ENCODE results near the gene NACC1.
A peak's percentile ranks its signal among the peaks of the same experiment; 100 is the strongest.
"Not testable (repeated sequence)": the region's sequence is repeated elsewhere in the genome, so short reads cannot be mapped to it uniquely, and the experiment has no call there.

NACC1 gene

GRCh38 chr19:13163609-13164342 lies 45.7 kb downstream of the NACC1 start:
- peak; percentile 41 for DNase-seq (ENCODE audit: extremely low spot score)
- CTCF ChIA-PET, result interaction anchor here (0.8 to 1.6 kb wide), 4 partner anchors 12 to 103 kb away, joined by 3 read pairs; no protein-coding TSS in a partner anchor
- no peak for TF ChIP-seq CTCF (IDR thresholded peaks at IDR 0.05; ENCODE audit: control extremely low read depth, extremely low read depth, low read depth, missing control alignments)
- POLR2A ChIA-PET, result interaction anchor here (1.3 kb wide), 1 partner anchor 11 kb away, joined by 7 read pairs; no protein-coding TSS in a partner anchor

- TF ChIP-seq CTCF (IDR thresholded peaks at IDR 0.05; ENCODE audit: control extremely low read depth, extremely low read depth, low read depth, missing control alignments), result no peak
- POLR2A ChIA-PET, result interaction anchor here (0.6 to 1.3 kb wide), 2 partner anchors 12 to 499 kb away, joined by 6 to 7 read pairs; no protein-coding TSS in a partner anchor
- no peak for DNase-seq (ENCODE audit: extremely low spot score)
- CTCF ChIA-PET, result interaction anchor here (0.8 to 1.6 kb wide), 2 partner anchors 12 to 18 kb away, joined by 3 read pairs; no protein-coding TSS in a partner anchor
These were observed 46.5 kb downstream of the NACC1 start for GRCh38 chr19:13164343-13165161.

GRCh38 chr19:13165162-13165997 lies 47.3 kb downstream of the NACC1 start:
- POLR2A ChIA-PET, result interaction anchor here (0.6 kb wide), 1 partner anchor 498 kb away, joined by 6 read pairs; no protein-coding TSS in a partner anchor
- no peak for TF ChIP-seq CTCF (IDR thresholded peaks at IDR 0.05; ENCODE audit: control extremely low read depth, extremely low read depth, low read depth, missing control alignments)
- no peak for DNase-seq (ENCODE audit: extremely low spot score)
- CTCF ChIA-PET, result interaction anchor here (1.6 kb wide), 1 partner anchor 11 kb away, joined by 3 read pairs; no protein-coding TSS in a partner anchor

- ChIA-PET CTCF (interaction anchor here (1.0 to 1.4 kb wide), 2 partner anchors 11 to 29 kb away, joined by 3 to 4 read pairs; no protein-coding TSS in a partner anchor), POLR2A (interaction anchor here (2.1 kb wide), 1 partner anchor 14 kb away, joined by 15 read pairs; no protein-coding TSS in a partner anchor)
- not testable (repeated sequence) for DNase-seq (ENCODE audit: extremely low spot score)
These were observed 48.1 kb downstream of the NACC1 start for GRCh38 chr19:13166151-13166550.

GRCh38 chr19:13169769-13170168 lies 51.7 kb downstream of the NACC1 start:
- POLR2A ChIA-PET, result no interaction called here
- peak; percentile 11 for DNase-seq (ENCODE audit: extremely low spot score)
- CTCF ChIA-PET, result interaction anchor here (1.0 to 3.7 kb wide), 5 partner anchors 12 to 93 kb away, joined by 3 to 11 read pairs (median 4); no protein-coding TSS in a partner anchor
- TF ChIP-seq CTCF (IDR thresholded peaks at IDR 0.05; ENCODE audit: control extremely low read depth, extremely low read depth, low read depth, missing control alignments), result no peak

- no peak for TF ChIP-seq CTCF (IDR thresholded peaks at IDR 0.05; ENCODE audit: control extremely low read depth, extremely low read depth, low read depth, missing control alignments)
- ChIA-PET CTCF (interaction anchor here (1.2 to 2.4 kb wide), 3 partner anchors 9 to 24 kb away, joined by 4 to 8 read pairs (median 4); no protein-coding TSS in a partner anchor), POLR2A (no interaction called here)
- DNase-seq (ENCODE audit: extremely low spot score), result no peak
These were observed 53.1 kb downstream of the NACC1 start for GRCh38 chr19:13171146-13171545.
